ENCODE data around the gene UQCC3. TPM values are rescaled to one million over a fixed set of nuclear protein-coding genes. Genes with fewer than 3 reads are reported as not detected.

The UQCC3 gene
- total and polyA plus RNA-seq, 4 donors = 8.6 to 20.1 (median 9.5) TPM

DNA sequence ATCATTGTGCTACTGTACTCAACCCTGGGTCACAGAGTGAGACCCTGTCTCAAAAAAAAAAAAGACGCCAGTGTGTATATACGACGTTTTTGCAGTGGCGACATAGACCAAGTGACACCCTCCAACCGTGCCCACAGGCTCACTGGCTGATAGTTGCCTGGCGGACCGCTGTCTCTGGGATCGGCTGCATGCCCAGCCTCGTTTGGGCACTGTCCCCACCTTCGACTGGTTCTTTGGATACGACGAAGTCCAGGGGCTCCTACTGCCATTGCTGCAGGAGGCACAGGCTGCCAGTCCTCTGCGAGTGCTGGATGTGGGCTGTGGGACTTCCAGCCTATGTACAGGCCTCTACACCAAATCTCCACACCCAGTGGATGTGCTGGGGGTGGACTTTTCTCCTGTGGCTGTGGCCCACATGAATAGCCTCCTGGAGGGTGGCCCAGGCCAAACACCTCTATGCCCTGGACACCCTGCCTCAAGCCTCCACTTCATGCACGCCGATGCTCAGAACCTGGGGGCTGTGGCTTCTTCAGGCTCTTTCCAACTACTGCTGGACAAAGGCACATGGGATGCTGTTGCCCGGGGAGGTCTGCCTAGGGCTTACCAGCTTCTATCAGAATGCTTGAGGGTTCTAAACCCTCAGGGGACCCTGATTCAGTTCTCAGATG lies 5.1 kb upstream of the UQCC3 start:
- no peak for ATAC-seq (ENCODE audit: insufficient read depth, low FRiP score)
- no peak for TF ChIP-seq CTCF (IDR thresholded peaks at IDR 0.05; ENCODE audit: control extremely low read depth, extremely low read depth)
- H3K27ac ChIP-seq (ENCODE audit: low read depth in 1 of 2, low read length in 1 of 2) = peak overlapping the region; percentile 79 to 86
- no peaks in the 10 kb centered on the region for H3K27me3 ChIP-seq (ENCODE audit: control insufficient read depth in 3 of 3, insufficient read depth in 3 of 3, low read length in 2 of 3)
- H3K36me3 ChIP-seq (ENCODE audit: control insufficient read depth in 4 of 4, insufficient read depth in 4 of 4, low read length in 4 of 4) = peaks cover 7 to 21% (median 18%) of the 10 kb centered on the region in 4 donors
- DNase-seq = no peak
- no peaks in the 10 kb centered on the region for H3K9me3 ChIP-seq (ENCODE audit: control insufficient read depth in 4 of 4, insufficient read depth in 3 of 4, low read length in 3 of 4)
- peak overlapping the region; percentile 79 for H3K4me3 ChIP-seq
- WGBS, 2 donors = 58 to 73% methylated on average over 16 of the region's 16 CpGs
- peak overlapping the region; percentile 48 to 82 for H3K9ac ChIP-seq (ENCODE audit: insufficient read depth in 1 of 2, low read length in 2 of 2)
- H3K4me1 ChIP-seq (ENCODE audit: control insufficient read depth in 5 of 5, insufficient read depth in 5 of 5, low read length in 5 of 5) = peaks cover 12 to 21% (median 15%) of the 10 kb centered on the region in 5 donors

- H3K4me3 ChIP-seq = no peak overlapping the region
- H3K9ac ChIP-seq (ENCODE audit: insufficient read depth in 1 of 2, low read length in 2 of 2) = no peak overlapping the region
- TF ChIP-seq CTCF (IDR thresholded peaks at IDR 0.05; ENCODE audit: control extremely low read depth, extremely low read depth) = no peak
- ATAC-seq (ENCODE audit: insufficient read depth, low FRiP score) (no peak), DNase-seq (no peak)
- H3K27ac ChIP-seq (ENCODE audit: low read depth in 1 of 2, low read length in 1 of 2) = no peak overlapping the region
- peaks cover 3 to 18% (median 16%) of the 10 kb centered on the region in 4 donors for H3K36me3 ChIP-seq (ENCODE audit: control insufficient read depth in 4 of 4, insufficient read depth in 4 of 4, low read length in 4 of 4)
- H3K4me1 ChIP-seq (ENCODE audit: control insufficient read depth in 5 of 5, insufficient read depth in 5 of 5, low read length in 5 of 5) = peaks cover 13 to 21% (median 15%) of the 10 kb centered on the region in 5 donors
- no peaks in the 10 kb centered on the region for H3K27me3 ChIP-seq (ENCODE audit: control insufficient read depth in 3 of 3, insufficient read depth in 3 of 3, low read length in 2 of 3)
- H3K9me3 ChIP-seq (ENCODE audit: control insufficient read depth in 4 of 4, insufficient read depth in 3 of 4, low read length in 3 of 4) = no peaks in the 10 kb centered on the region
- 89 to 91% methylated on average over 2 of the region's 2 CpGs for WGBS, 2 donors
These were observed 4.0 kb upstream of the UQCC3 start for GRCh38 chr11:62667460-62667859.

DNA sequence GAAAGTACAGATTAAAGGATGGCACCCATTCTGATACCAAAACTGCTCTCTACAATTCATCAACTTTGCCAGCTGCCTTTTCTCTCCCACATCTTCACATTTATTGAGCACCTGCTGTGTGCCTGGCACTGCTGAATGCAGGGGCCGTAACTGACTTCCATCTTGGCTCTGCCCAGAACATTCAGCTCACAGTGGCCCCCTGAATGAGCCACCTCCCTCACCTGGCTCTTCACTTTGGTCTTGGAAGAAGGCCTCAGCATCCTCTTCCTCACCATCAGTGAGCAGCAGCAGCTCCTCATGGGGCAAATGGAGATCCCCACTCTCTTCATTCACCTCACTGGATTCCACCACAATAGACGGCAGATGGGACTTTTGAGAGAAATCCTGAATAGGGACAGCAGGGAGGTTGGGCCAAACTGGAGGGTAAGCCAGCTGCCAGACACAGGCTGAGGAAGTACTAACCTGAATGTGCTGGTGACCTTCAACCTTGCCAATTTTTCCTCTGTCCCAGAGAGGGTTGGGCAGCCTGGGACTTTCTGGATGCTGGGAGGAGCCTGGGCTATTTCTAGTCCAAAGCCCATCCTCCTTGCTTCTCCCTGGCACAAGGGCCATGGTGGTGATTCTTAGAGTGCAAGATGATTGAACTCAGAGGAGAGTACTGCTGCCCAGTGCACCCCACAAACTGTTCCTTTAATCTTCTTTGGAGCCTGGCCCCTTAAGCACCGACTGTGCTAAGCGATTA lies 1.9 kb upstream of the UQCC3 start:
- H3K9ac ChIP-seq (ENCODE audit: insufficient read depth in 1 of 2, low read length in 2 of 2) = peak overlapping the region; percentile 3 to 11

More for the DNA sequence above, 1.9 kb upstream of the UQCC3 start:
- TF ChIP-seq CTCF (IDR thresholded peaks at IDR 0.05; ENCODE audit: control extremely low read depth, extremely low read depth) = no peak
- H3K4me3 ChIP-seq = no peak overlapping the region
- ATAC-seq (ENCODE audit: insufficient read depth, low FRiP score) (no peak), DNase-seq (no peak)
- H3K27ac ChIP-seq (ENCODE audit: low read depth in 1 of 2, low read length in 1 of 2) = peak overlapping the region in 1 of 2 donors; percentile 8
- no peaks in the 10 kb centered on the region for H3K9me3 ChIP-seq (ENCODE audit: control insufficient read depth in 4 of 4, insufficient read depth in 3 of 4, low read length in 3 of 4)
- H3K36me3 ChIP-seq (ENCODE audit: control insufficient read depth in 4 of 4, insufficient read depth in 4 of 4, low read length in 4 of 4) = peaks cover 0 to 17% (median 15%) of the 10 kb centered on the region in 4 donors
- peaks cover 15 to 21% (median 18%) of the 10 kb centered on the region in 5 donors for H3K4me1 ChIP-seq (ENCODE audit: control insufficient read depth in 5 of 5, insufficient read depth in 5 of 5, low read length in 5 of 5)
- H3K27me3 ChIP-seq (ENCODE audit: control insufficient read depth in 3 of 3, insufficient read depth in 3 of 3, low read length in 2 of 3) = no peaks in the 10 kb centered on the region
- WGBS, 2 donors = 79 to 89% methylated on average over 4 of the region's 4 CpGs
